HFFc6 (cell line): ENCODE results near the gene RTN4RL2. TPM values are rescaled to one million over a fixed set of nuclear protein-coding genes. Genes with fewer than 3 reads are reported as not detected.

ENCODE experiments used
- DNase-seq: peaks from one replicate; pipeline ENCODE4 v3.0.0-alpha.2; 2018
- H3K27ac Mint-ChIP-seq: 2 replicates; pipeline ENCODE4 v1.8.0; 2020; ENCODE audit warnings: mild to moderate bottlenecking, mixed read lengths
- H3K27me3 Mint-ChIP-seq: 2 replicates; pipeline ENCODE4 v1.8.0; 2021; ENCODE audit warnings: mild to moderate bottlenecking, moderate library complexity, mixed read lengths; ENCODE audit not compliant: insufficient read depth
- H3K36me3 Mint-ChIP-seq: 2 replicates; pipeline ENCODE4 v1.8.0; 2021; ENCODE audit warnings: low read depth, mixed read lengths
- H3K4me1 Mint-ChIP-seq: 2 replicates; pipeline ENCODE4 v1.8.0; 2020; ENCODE audit warnings: low read depth, mixed read lengths
- H3K4me3 Mint-ChIP-seq: 2 replicates; pipeline ENCODE4 v1.8.0; 2020; ENCODE audit warnings: mild to moderate bottlenecking, moderate library complexity, mixed read lengths
- H3K9me3 Mint-ChIP-seq: 2 replicates; pipeline ENCODE4 v1.8.0; 2020; ENCODE audit warnings: mild to moderate bottlenecking, mixed read lengths
- total RNA-seq, 6 experiments: library from RNA; stranded (reverse); fragmentation: NEBNext Ultra II Directional; extraction: Animal tissue kit (Norgen Biotek cat#: 25700); gene quantifications; 2 replicates in 1 of 6; 3 replicates in 5 of 6; pipeline ENCODE4 v1.2.3, GENCODE V29; 2021
- TF ChIP-seq, protein P1 (sequence below): fragments of 200-600 bp; sonication (generic); IDR thresholded peaks from 2 replicates; pipeline ENCODE4 v1.5.0; 2021; ENCODE audit warnings: antibody characterized with exemption, mild to moderate bottlenecking

RTN4RL2 gene
- total RNA-seq, 6 experiments from 2014 or later: 0.09 to 0.66 (median 0.35) TPM

DNA sequence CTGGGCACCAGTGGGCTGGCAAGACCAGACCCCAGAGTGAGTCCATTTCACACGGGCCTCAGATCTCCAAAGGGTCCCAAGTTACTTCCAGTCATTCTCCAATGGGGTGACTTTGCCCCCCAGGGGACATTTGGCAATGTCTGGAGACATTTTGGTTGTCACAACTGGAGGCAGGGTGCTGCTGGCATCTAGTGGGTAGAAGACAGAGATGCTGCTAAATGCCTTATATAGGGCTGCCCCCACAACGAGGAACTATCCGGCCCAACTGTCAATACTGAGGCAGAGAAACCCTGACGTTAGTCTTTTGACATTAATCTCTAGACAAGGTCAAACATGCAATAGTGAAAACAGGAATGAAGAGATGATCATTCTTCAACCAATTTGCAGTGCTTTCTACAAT, 6.4 kb downstream of the RTN4RL2 start:
- H3K36me3 Mint-ChIP-seq: no peaks in the 10 kb centered on the region
- TF ChIP-seq, protein P1, sequence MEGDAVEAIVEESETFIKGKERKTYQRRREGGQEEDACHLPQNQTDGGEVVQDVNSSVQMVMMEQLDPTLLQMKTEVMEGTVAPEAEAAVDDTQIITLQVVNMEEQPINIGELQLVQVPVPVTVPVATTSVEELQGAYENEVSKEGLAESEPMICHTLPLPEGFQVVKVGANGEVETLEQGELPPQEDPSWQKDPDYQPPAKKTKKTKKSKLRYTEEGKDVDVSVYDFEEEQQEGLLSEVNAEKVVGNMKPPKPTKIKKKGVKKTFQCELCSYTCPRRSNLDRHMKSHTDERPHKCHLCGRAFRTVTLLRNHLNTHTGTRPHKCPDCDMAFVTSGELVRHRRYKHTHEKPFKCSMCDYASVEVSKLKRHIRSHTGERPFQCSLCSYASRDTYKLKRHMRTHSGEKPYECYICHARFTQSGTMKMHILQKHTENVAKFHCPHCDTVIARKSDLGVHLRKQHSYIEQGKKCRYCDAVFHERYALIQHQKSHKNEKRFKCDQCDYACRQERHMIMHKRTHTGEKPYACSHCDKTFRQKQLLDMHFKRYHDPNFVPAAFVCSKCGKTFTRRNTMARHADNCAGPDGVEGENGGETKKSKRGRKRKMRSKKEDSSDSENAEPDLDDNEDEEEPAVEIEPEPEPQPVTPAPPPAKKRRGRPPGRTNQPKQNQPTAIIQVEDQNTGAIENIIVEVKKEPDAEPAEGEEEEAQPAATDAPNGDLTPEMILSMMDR: peak; percentile 13; the same call in 1 of the 2 replicates
- no peaks in the 10 kb centered on the region for H3K4me1 Mint-ChIP-seq
- H3K27ac Mint-ChIP-seq: no peak overlapping the region
- peaks cover 46% of the 10 kb centered on the region for H3K27me3 Mint-ChIP-seq
- no peak overlapping the region for H3K4me3 Mint-ChIP-seq
- DNase-seq: no peak
- H3K9me3 Mint-ChIP-seq: no peaks in the 10 kb centered on the region

DNA sequence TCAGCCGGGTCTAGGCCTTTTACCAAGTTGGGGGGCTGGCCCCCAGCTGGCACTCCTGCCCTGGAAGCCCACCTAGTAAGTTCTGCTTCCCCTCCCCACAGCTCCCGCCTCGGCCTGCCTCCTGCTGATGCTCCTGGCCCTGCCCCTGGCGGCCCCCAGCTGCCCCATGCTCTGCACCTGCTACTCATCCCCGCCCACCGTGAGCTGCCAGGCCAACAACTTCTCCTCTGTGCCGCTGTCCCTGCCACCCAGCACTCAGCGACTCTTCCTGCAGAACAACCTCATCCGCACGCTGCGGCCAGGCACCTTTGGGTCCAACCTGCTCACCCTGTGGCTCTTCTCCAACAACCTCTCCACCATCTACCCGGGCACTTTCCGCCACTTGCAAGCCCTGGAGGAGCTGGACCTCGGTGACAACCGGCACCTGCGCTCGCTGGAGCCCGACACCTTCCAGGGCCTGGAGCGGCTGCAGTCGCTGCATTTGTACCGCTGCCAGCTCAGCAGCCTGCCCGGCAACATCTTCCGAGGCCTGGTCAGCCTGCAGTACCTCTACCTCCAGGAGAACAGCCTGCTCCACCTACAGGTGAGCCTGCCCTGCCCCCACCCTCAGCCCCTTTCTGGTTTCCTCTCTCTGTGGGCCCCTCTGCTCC, 7.3 kb downstream of the RTN4RL2 start:
- H3K9me3 Mint-ChIP-seq: no peaks in the 10 kb centered on the region
- no peak overlapping the region for H3K27ac Mint-ChIP-seq
- H3K36me3 Mint-ChIP-seq: no peaks in the 10 kb centered on the region
- peaks cover 38% of the 10 kb centered on the region for H3K27me3 Mint-ChIP-seq
- H3K4me3 Mint-ChIP-seq: no peak overlapping the region
- no peak for DNase-seq
- H3K4me1 Mint-ChIP-seq: no peaks in the 10 kb centered on the region
- TF ChIP-seq, protein P1: no peak

DNA sequence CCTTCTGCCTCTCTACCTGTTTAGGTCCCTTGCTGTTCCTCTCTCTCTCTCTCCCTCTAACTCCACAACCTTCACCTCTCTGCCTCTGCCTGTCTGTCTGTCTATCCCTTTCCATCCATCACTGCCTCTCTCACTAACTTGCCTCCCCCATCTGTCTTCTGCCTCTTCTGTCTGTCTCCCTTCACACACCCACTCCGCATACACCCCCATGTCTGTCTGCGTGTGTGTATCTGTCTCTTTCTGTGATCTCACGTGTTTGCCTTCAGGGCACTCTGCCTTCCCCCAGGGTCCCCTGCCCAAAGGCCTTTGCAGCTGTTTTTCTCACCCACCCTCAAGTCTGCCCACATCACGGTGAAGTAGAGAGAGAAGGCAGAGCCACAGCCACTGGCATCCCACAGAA, 7.9 kb downstream of the RTN4RL2 start:
- Mint-ChIP-seq H3K27me3 (peaks cover 38% of the 10 kb centered on the region), H3K4me3 (no peak overlapping the region), H3K27ac (no peak overlapping the region), H3K4me1 (no peaks in the 10 kb centered on the region), H3K36me3 (no peaks in the 10 kb centered on the region), H3K9me3 (no peaks in the 10 kb centered on the region)
- TF ChIP-seq, protein P1: no peak
- no peak for DNase-seq

DNA sequence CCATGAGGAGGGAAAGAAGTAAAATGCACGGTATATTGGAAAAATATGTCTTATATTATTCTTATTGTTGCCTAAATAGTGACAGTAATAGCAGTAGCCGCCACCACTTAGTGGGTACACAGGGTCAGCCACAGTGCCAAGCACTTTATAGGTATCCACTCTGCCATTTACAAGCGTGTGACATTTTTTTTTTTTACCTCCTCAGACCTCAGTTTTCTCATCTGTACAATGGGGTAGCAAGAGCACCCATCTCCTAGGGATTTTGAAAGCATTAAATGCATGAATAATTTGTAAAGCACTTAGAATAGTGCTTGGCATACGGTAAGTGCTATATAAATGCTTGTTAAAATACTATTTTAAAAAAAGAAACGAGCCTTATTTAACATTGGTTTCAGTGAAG, 8.9 kb downstream of the RTN4RL2 start:
- TF ChIP-seq, protein P1: no peak
- no peak overlapping the region for H3K4me3 Mint-ChIP-seq
- no peak for DNase-seq
- H3K36me3 Mint-ChIP-seq: no peaks in the 10 kb centered on the region
- peaks cover 5% of the 10 kb centered on the region; the same call in 1 of the 2 replicates for H3K4me1 Mint-ChIP-seq
- H3K27ac Mint-ChIP-seq: no peak overlapping the region
- H3K9me3 Mint-ChIP-seq: no peaks in the 10 kb centered on the region
- peaks cover 38% of the 10 kb centered on the region for H3K27me3 Mint-ChIP-seq

DNA sequence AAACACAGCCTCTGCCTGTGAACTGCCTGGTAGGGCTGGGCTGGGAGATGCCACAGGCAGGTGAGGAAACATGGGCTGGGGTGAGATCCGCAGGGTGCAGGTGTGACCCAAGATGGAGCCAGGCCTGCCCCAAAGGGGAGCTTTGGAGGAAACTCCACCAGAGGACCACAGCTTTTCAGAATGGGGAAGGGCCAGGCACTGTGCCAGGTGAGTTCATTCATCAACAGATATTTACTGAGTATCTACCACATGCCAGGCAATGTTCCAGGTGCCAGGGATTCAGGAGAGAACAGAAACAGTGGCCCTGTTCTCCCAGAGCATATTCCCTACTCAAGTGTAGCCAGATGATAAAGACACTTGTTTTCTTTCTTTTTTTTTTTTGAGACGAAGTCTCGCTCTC, 11.2 kb downstream of the RTN4RL2 start:
- H3K9me3 Mint-ChIP-seq: no peaks in the 10 kb centered on the region
- DNase-seq: no peak
- no peak overlapping the region for H3K27ac Mint-ChIP-seq
- TF ChIP-seq, protein P1: no peak
- peaks cover 39% of the 10 kb centered on the region for H3K27me3 Mint-ChIP-seq
- H3K4me1 Mint-ChIP-seq: peaks cover 5% of the 10 kb centered on the region; the same call in 1 of the 2 replicates
- H3K36me3 Mint-ChIP-seq: no peaks in the 10 kb centered on the region
- H3K4me3 Mint-ChIP-seq: no peak overlapping the region
